SH-SY5Y (cell line): Measurements from ENCODE around the gene STX2.

ENCODE experiments used
- GATA2 ChIP-seq: IDR thresholded peaks from 2 replicates; pipeline ENCODE4 v1.6.1; 2011; ENCODE audit warnings: mild to moderate bottlenecking, low read depth, low read length
- GATA3 ChIP-seq: IDR thresholded peaks from 2 replicates; pipeline ENCODE4 v1.6.1; 2011; ENCODE audit warnings: low read depth, mild to moderate bottlenecking, low read length, moderate library complexity

DNA sequence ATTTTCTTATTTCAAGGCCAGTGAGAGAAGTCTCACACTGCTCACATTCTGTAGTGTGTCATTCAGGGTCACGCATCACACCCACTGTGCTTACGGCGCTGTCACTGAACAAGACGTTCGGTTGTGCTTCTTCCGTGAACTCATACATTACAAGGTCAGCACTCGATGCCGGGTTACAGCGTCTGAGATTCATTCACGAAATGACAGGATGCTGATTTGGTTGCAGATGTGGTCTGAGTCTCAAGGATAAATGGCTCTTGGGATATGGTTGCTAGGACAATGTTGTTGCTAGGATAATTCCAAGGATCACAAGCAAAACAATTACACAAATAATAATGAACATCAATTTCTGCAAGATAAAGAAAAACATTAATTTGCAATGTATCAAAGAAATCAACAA is 47.4 kb downstream of the STX2 start:
- TF ChIP-seq GATA2 = no peak
- no peak for TF ChIP-seq GATA3
